Type B pancreatic cell (in vitro differentiated cells): Measurements from ENCODE around the gene ISG20. TPM values are rescaled to one million over a fixed set of nuclear protein-coding genes. Genes with fewer than 3 reads are reported as not detected.

ENCODE experiments used
- DNase-seq: peaks from one replicate; pipeline ENCODE4 v3.0.0; 2021; ENCODE audit warnings: mixed read lengths; ENCODE audit not compliant: unreplicated experiment; ENCODE audit errors: extremely low spot score
- H3K27ac Mint-ChIP-seq: 2 replicates; pipeline ENCODE4 v1.8.0; 2021; ENCODE audit warnings: mild to moderate bottlenecking, mixed read lengths
- H3K27me3 Mint-ChIP-seq: 2 replicates; pipeline ENCODE4 v1.8.0; 2021; ENCODE audit warnings: mixed read lengths
- H3K36me3 Mint-ChIP-seq: 2 replicates; pipeline ENCODE4 v1.8.0; 2021; ENCODE audit warnings: mixed read lengths
- H3K4me1 Mint-ChIP-seq: one replicate; pipeline ENCODE4 v1.8.0; 2021; ENCODE audit warnings: mixed read lengths; ENCODE audit not compliant: unreplicated experiment
- H3K4me3 Mint-ChIP-seq: 2 replicates; pipeline ENCODE4 v1.8.0; 2021; ENCODE audit warnings: mild to moderate bottlenecking, mixed read lengths
- H3K9me3 Mint-ChIP-seq: 2 replicates; pipeline ENCODE4 v1.8.0; 2021; ENCODE audit warnings: mixed read lengths
- total RNA-seq: library from RNA; stranded (reverse); gene quantifications from 2 replicates; pipeline ENCODE4 v1.2.1, GENCODE V29; 2021; ENCODE audit warnings: low replicate concordance
- TF ChIP-seq, protein P1 (sequence below): fragments of 200-600 bp; sonication (generic); conservative IDR thresholded peaks from 2 replicates; pipeline ENCODE4 v1.5.0; 2021; ENCODE audit warnings: antibody characterized with exemption, mild to moderate bottlenecking

The ISG20 gene
- total RNA-seq, 1 donor from 2014 or later: 4.9 TPM

DNA sequence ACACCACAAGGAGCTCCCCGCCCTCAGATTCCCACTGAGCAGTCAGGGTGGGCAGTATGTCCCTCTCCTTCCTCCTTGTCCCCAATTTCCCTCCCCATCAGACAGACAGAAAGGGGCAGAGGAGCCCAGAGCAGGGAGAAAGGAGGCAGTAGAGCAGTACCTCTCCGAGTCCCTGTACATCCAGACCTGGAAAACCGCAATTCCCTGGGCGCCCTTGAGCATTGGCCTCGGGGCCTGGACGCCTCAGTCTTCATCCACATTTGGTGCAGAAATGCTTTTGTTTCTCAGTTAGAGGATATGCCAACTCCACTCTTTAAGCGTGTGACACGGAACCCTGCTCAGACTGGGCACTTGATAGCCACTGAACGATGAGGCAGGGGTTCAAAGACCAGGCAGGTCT, 5.9 kb downstream of the ISG20 start:
- Mint-ChIP-seq H3K4me1 (peaks cover 31% of the 10 kb centered on the region), H3K27ac (no peak overlapping the region), H3K4me3 (no peak overlapping the region), H3K36me3 (peaks cover 4% of the 10 kb centered on the region), H3K27me3 (no peaks in the 10 kb centered on the region), H3K9me3 (no peaks in the 10 kb centered on the region)
- TF ChIP-seq, protein P1, sequence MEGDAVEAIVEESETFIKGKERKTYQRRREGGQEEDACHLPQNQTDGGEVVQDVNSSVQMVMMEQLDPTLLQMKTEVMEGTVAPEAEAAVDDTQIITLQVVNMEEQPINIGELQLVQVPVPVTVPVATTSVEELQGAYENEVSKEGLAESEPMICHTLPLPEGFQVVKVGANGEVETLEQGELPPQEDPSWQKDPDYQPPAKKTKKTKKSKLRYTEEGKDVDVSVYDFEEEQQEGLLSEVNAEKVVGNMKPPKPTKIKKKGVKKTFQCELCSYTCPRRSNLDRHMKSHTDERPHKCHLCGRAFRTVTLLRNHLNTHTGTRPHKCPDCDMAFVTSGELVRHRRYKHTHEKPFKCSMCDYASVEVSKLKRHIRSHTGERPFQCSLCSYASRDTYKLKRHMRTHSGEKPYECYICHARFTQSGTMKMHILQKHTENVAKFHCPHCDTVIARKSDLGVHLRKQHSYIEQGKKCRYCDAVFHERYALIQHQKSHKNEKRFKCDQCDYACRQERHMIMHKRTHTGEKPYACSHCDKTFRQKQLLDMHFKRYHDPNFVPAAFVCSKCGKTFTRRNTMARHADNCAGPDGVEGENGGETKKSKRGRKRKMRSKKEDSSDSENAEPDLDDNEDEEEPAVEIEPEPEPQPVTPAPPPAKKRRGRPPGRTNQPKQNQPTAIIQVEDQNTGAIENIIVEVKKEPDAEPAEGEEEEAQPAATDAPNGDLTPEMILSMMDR: no peak
- DNase-seq: no peak

DNA sequence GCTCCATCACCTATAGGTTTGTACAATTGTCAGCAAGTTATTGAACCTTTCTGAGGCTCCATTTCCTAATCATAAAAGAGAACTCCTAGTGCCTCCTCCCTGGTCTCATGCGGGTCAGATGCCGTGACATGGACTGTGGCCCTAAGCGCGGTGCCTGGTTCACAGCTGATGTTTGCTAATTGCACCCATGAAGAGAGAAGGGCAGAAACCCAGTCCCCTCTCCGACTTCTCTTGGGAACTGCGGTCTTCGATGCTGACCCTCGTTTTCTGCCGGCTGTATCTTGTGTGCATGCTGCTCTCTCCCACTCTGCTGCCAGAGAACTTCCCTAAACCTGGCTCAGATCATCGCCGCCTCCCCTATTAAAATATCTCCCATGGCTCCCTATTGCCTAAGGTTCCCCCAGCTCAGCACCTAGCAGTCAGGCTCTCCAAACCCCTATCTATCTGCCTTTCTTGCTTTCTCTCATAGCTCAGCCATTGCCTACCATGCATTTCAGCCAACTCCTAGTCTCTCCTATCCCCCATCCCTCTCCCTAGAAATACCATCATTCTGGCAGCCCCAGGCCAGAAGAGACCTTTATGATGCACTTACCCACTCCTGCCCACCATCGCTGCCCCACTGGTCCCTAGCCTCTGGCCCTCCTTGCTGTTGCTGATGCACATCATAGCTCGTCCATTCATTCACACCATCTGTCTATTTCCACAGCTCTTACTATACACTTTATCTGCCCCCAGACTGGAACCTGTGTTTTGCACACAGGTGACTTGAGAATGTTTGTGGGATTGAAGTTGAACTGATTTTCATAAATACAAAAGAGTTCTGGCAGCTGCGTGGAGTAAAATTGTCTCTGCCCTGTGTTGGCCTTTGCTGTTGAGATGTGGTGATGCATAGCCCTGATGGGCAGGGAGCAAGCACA, 6.6 kb downstream of the ISG20 start:
- H3K27me3 Mint-ChIP-seq: no peaks in the 10 kb centered on the region
- peaks cover under 1% of the 10 kb centered on the region for H3K36me3 Mint-ChIP-seq
- TF ChIP-seq, protein P1: no peak
- H3K9me3 Mint-ChIP-seq: no peaks in the 10 kb centered on the region
- peaks cover 24% of the 10 kb centered on the region for H3K4me1 Mint-ChIP-seq
- H3K4me3 Mint-ChIP-seq: no peak overlapping the region
- DNase-seq: no peak
- peak overlapping the region; percentile 34 for H3K27ac Mint-ChIP-seq

GRCh38 chr15:88646088-88646405, 7.2 kb downstream of the ISG20 start:
- TF ChIP-seq, protein P1: no peak
- Mint-ChIP-seq H3K36me3 (no peaks in the 10 kb centered on the region), H3K4me3 (no peak overlapping the region), H3K9me3 (no peaks in the 10 kb centered on the region), H3K27me3 (no peaks in the 10 kb centered on the region), H3K27ac (no peak overlapping the region), H3K4me1 (peaks cover 23% of the 10 kb centered on the region)
- no peak for DNase-seq

DNA sequence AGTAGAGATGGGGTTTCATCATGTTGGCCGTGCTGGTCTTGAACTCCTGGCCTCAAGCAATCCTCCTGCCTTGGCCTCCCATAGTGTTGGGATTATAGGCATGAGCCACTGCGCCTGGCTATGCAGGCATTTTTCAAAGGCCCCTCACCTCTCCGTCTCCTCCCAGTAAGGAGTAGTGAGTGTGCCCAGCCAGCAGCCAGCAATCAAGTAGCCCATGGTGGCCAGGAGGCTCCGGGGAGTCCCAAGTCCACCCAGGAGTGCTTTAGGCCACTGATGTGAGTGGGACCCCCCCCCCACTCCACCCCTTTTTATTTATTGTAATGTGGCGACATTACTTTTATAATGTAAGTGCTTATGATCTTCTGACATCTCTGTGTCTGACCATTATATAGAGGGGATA, 8.1 kb downstream of the ISG20 start:
- DNase-seq: peak; percentile 40
- Mint-ChIP-seq H3K4me3 (no peak overlapping the region), H3K9me3 (no peaks in the 10 kb centered on the region), H3K27me3 (no peaks in the 10 kb centered on the region), H3K36me3 (no peaks in the 10 kb centered on the region), H3K27ac (peak overlapping the region; percentile 5), H3K4me1 (peaks cover 23% of the 10 kb centered on the region)
- TF ChIP-seq, protein P1: no peak

DNA sequence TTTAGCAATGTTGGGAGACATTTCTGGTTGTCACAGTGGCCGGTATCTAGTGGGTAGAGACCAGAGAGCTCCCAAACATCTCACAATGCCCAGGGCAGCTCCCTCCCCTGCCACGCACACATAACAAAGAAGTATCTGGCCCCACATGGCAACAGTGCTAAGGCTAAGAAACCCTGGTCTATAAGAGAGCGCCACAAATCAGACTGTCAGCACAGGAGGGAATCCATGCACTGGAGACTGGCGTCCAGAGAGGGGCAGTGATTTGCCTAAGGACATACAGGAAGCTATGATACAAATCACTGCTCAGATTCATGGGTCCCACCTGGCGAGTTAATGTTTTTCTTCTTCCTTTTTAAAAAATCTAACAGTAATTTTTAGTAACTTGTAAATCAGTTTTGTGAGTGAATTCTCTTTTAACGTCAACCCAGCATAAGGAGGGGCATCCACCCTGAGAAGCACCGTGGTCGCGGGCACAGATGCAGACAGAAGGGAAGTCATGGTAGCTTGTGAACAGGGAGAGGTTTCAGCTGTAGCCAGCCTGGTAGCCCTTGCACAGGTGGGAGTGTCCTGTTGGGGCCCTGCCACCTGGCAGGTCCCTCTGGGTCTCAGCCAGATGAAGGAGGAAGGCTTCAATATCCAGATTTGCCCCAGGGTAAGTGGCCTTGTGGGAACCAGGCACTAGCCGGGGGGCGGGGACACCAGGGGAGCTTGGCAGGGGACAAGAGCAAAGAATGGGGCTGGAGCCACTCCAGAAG, 8.7 kb downstream of the ISG20 start:
- Mint-ChIP-seq H3K9me3 (no peaks in the 10 kb centered on the region), H3K27me3 (no peaks in the 10 kb centered on the region), H3K4me1 (peaks cover 23% of the 10 kb centered on the region), H3K27ac (peak overlapping the region; percentile 5), H3K4me3 (no peak overlapping the region), H3K36me3 (no peaks in the 10 kb centered on the region)
- peak; percentile 65 for DNase-seq
- TF ChIP-seq, protein P1: no peak
